H9 (cell line): Measurements from ENCODE around the gene DUOXA1. TPM values are rescaled to one million over a fixed set of nuclear protein-coding genes. Genes with fewer than 3 reads are reported as not detected.

Experiments
- DNase-seq: peaks from one replicate; pipeline ENCODE4 v3.0.0-alpha.2; 2017
- H2AFZ ChIP-seq: one replicate; pipeline ENCODE4 v1.6.1; 2013; ENCODE audit warnings: mild to moderate bottlenecking, low read length, control low read depth, moderate library complexity
- H2AK5ac ChIP-seq: 2 replicates; pipeline ENCODE4 v1.6.1; 2013; ENCODE audit warnings: low read length, control low read depth, mixed read lengths; ENCODE audit not compliant: insufficient read length
- H2BK120ac ChIP-seq: one replicate; pipeline ENCODE4 v1.6.1; 2013; ENCODE audit warnings: low read depth, mild to moderate bottlenecking, low read length, control low read depth, inconsistent platforms; ENCODE audit not compliant: poor library complexity, severe bottlenecking
- H2BK12ac ChIP-seq: 2 replicates; pipeline ENCODE4 v1.6.1; 2013; ENCODE audit warnings: low read length, control low read depth, mixed read lengths, low read depth; ENCODE audit not compliant: insufficient read length
- H2BK15ac ChIP-seq: 2 replicates; pipeline ENCODE4 v1.6.1; 2013; ENCODE audit warnings: low read depth, low read length, control low read depth
- H2BK20ac ChIP-seq: one replicate; pipeline ENCODE4 v1.6.1; 2013; ENCODE audit warnings: low read depth, mild to moderate bottlenecking, low read length, control low read depth, inconsistent platforms; ENCODE audit not compliant: poor library complexity, severe bottlenecking
- H2BK5ac ChIP-seq: 2 replicates; pipeline ENCODE4 v1.6.1; 2013; ENCODE audit warnings: low read length, control low read depth, mixed read lengths; ENCODE audit not compliant: insufficient read length
- H3K14ac ChIP-seq: 2 replicates; pipeline ENCODE4 v1.6.1; 2013; ENCODE audit warnings: low read length, control low read depth; ENCODE audit not compliant: insufficient read depth
- H3K18ac ChIP-seq: 2 replicates; pipeline ENCODE4 v1.6.1; 2013; ENCODE audit warnings: low read depth, mild to moderate bottlenecking, mixed read lengths, low read length, control low read depth; ENCODE audit not compliant: insufficient read length
- H3K23ac ChIP-seq: 2 replicates; pipeline ENCODE4 v1.6.1; 2013; ENCODE audit warnings: low read length, control low read depth, mixed read lengths, low read depth; ENCODE audit not compliant: insufficient read length
- H3K23me2 ChIP-seq: 2 replicates; pipeline ENCODE4 v1.6.1; 2013; ENCODE audit warnings: low read depth, mild to moderate bottlenecking, mixed read lengths, low read length, control low read depth; ENCODE audit not compliant: insufficient read length, poor library complexity, severe bottlenecking
- H3K27ac ChIP-seq: 2 replicates; pipeline ENCODE4 v1.5.1; 2013; ENCODE audit warnings: low read length, control low read depth, mixed read lengths, low read depth; ENCODE audit not compliant: insufficient read length
- H3K27me3 ChIP-seq: 2 replicates; pipeline ENCODE4 v1.6.1; 2013; ENCODE audit warnings: low read length, control low read depth, inconsistent platforms; ENCODE audit not compliant: insufficient read depth
- H3K4ac ChIP-seq: 2 replicates; pipeline ENCODE4 v1.6.1; 2013; ENCODE audit warnings: low read depth, mild to moderate bottlenecking, control low read depth, inconsistent platforms, low read length, moderate library complexity
- H3K4me1 ChIP-seq: 2 replicates; pipeline ENCODE4 v1.6.1; 2013; ENCODE audit warnings: low read length, control low read depth, inconsistent platforms; ENCODE audit not compliant: insufficient read depth
- H3K4me2 ChIP-seq: 2 replicates; pipeline ENCODE4 v1.6.1; 2013; ENCODE audit warnings: low read length, control low read depth, mixed read lengths; ENCODE audit not compliant: insufficient read length, insufficient read depth
- H3K56ac ChIP-seq: 2 replicates; pipeline ENCODE4 v1.6.1; 2013; ENCODE audit warnings: low read depth, mild to moderate bottlenecking, mixed read lengths, low read length, control low read depth; ENCODE audit not compliant: insufficient read length
- H3K79me1 ChIP-seq: 2 replicates; pipeline ENCODE4 v1.6.1; 2013; ENCODE audit warnings: low read depth, mild to moderate bottlenecking, moderate library complexity, low read length, control low read depth, inconsistent platforms; ENCODE audit not compliant: insufficient read depth, poor library complexity, severe bottlenecking
- H3K79me2 ChIP-seq: 2 replicates; pipeline ENCODE4 v1.6.1; 2013; ENCODE audit warnings: low read length, control low read depth, inconsistent platforms; ENCODE audit not compliant: insufficient read depth
- H3K9ac ChIP-seq: 2 replicates; pipeline ENCODE4 v1.6.1; 2013; ENCODE audit warnings: low read length, control low read depth, mixed read lengths; ENCODE audit not compliant: insufficient read length; ENCODE audit errors: extremely low read depth
- H3K9me3 ChIP-seq: one replicate; pipeline ENCODE4 v1.6.1; 2013; ENCODE audit warnings: low read depth, low read length, inconsistent platforms; ENCODE audit not compliant: control insufficient read depth
- H3T11ph ChIP-seq: one replicate; pipeline ENCODE4 v1.6.1; 2013; ENCODE audit warnings: mild to moderate bottlenecking, low read length, control low read depth, inconsistent platforms
- H4K20me1 ChIP-seq: one replicate; pipeline ENCODE4 v1.6.1; 2013; ENCODE audit not compliant: control insufficient read depth, insufficient read length, insufficient read depth
- H4K5ac ChIP-seq: 2 replicates; pipeline ENCODE4 v1.6.1; 2013; ENCODE audit warnings: low read depth, mild to moderate bottlenecking, mixed read lengths, low read length, control low read depth; ENCODE audit not compliant: insufficient read length
- H4K8ac ChIP-seq: replicated peaks from 2 replicates; pipeline ENCODE4 v1.6.1; 2013; ENCODE audit warnings: low read length, control low read depth, mixed read lengths, low read depth; ENCODE audit not compliant: insufficient read length
- H4K91ac ChIP-seq: 2 replicates; pipeline ENCODE4 v1.6.1; 2013; ENCODE audit warnings: low read depth, mild to moderate bottlenecking, moderate library complexity, mixed read lengths, low read length, control low read depth; ENCODE audit not compliant: insufficient read length
- H3K27ac Mint-ChIP-seq, 3 experiments: 2 replicates in 2 of 3; 3 replicates in 1 of 3; pipeline ENCODE4 v1.8.0; 2020 to 2021; ENCODE audit warnings: mixed read lengths in 3 of 3, mild to moderate bottlenecking in 1 of 3, moderate library complexity in 1 of 3
- H3K27me3 Mint-ChIP-seq: 2 replicates; pipeline ENCODE4 v1.8.0; 2021; ENCODE audit warnings: low read depth, mild to moderate bottlenecking, moderate library complexity, mixed read lengths
- H3K36me3 Mint-ChIP-seq, 3 experiments: 2 replicates in 2 of 3; 3 replicates in 1 of 3; pipeline ENCODE4 v1.8.0; 2020 to 2021; ENCODE audit warnings: low read depth in 3 of 3, mixed read lengths in 3 of 3; ENCODE audit not compliant: insufficient read depth in 1 of 3
- H3K4me1 Mint-ChIP-seq, 2 experiments: 2 replicates each; pipeline ENCODE4 v1.8.0; 2020; ENCODE audit warnings: mixed read lengths in 2 of 2
- H3K4me3 Mint-ChIP-seq, 2 experiments: 2 replicates in 1 of 2; 3 replicates in 1 of 2; pipeline ENCODE4 v1.8.0; 2020 to 2021; ENCODE audit warnings: mild to moderate bottlenecking in 2 of 2, mixed read lengths in 2 of 2, moderate library complexity in 1 of 2
- H3K9me3 Mint-ChIP-seq, 2 experiments: 2 replicates in 1 of 2; 3 replicates in 1 of 2; pipeline ENCODE4 v1.8.0; 2020; ENCODE audit warnings: mild to moderate bottlenecking in 2 of 2, mixed read lengths in 2 of 2, moderate library complexity in 1 of 2
- WGBS: extraction: QIAGEN DNeasy Blood & Tissue Kit; methylation state at CpG from one replicate; pipeline ENCODE4 v1.1.7; 2013; ENCODE audit warnings: missing lambda C conversion rate, low lambda C conversion rate, mixed read lengths; ENCODE audit not compliant: insufficient read length; ENCODE audit errors: extremely low coverage; 5-methylcytosine and 5-hydroxymethylcytosine counted together
- total RNA-seq: library from RNA; stranded (reverse); gene quantifications from 2 replicates; pipeline ENCODE4 v1.2.1, GENCODE V29; 2021
- TF ChIP-seq, protein P1 (sequence below): fragments of 200-600 bp; sonication (generic); conservative IDR thresholded peaks from 3 replicates; pipeline ENCODE4 v1.8.0; 2021; ENCODE audit warnings: antibody characterized with exemption, mild to moderate bottlenecking

DUOXA1 gene
- total RNA-seq, 1 experiment from 2014 or later: 1.2 TPM

DNA sequence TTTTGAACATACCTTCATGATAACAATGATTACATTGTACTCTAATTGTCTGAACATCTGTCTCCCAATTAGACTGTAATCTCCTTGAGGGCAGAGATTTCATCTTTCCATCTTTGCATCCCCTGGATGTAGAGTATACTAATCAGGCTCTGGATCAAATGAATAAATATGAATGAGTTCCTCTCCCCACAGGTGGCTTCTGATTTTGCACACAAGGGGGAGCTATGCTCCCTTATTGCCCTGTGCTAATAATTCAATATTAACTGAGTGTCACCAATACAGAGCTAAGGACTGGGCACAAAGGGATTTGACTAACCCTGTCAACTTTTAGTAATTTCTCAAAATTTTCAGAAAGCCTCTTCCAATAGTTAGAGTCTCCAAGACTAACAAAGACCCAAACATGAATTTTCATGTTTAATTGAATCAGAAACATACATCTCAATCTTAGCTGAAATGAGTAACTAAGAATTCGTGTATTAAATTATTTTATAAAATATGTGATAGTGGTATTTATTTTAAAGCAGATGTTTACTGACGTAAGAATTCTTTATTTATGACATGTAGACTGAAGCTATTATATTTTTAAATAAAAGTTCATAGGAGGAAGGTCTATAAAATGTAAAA, 3.0 kb downstream of the DUOXA1 start:
- Histone ChIP-seq H2BK12ac (no peak overlapping the region), H3K79me2 (no peaks in the 10 kb centered on the region), H4K20me1 (no peaks in the 10 kb centered on the region), H2BK120ac (no peak overlapping the region), H2BK5ac (no peak overlapping the region), H3K9me3 (no peaks in the 10 kb centered on the region), H3K9ac (no peak overlapping the region), H3T11ph (no peak overlapping the region), H3K4me1 (no peaks in the 10 kb centered on the region), H3K27ac (no peak overlapping the region), H3K18ac (no peak overlapping the region), H3K4me2 (no peak overlapping the region), H3K56ac (no peak overlapping the region), H2AK5ac (no peak overlapping the region), H4K8ac (no peak overlapping the region), H4K91ac (no peak overlapping the region), H3K14ac (no peak overlapping the region), H3K4ac (no peak overlapping the region), H2BK15ac (no peak overlapping the region), H3K23ac (no peak overlapping the region), H3K27me3 (peaks cover 51% of the 10 kb centered on the region), H4K5ac (no peak overlapping the region), H3K79me1 (no peaks in the 10 kb centered on the region), H2AFZ (no peak overlapping the region), H2BK20ac (no peak overlapping the region), H3K23me2 (peaks cover 11% of the 10 kb centered on the region)
- Mint-ChIP-seq H3K27ac (no peak overlapping the region), H3K9me3 (no peaks in the 10 kb centered on the region), H3K4me1 (peaks cover 8 to 10% of the 10 kb centered on the region in 2 experiments), H3K4me3 (no peak overlapping the region), H3K36me3 (no peaks in the 10 kb centered on the region), H3K27me3 (peaks cover 93% of the 10 kb centered on the region)
- no peak for DNase-seq
- TF ChIP-seq, protein P1, sequence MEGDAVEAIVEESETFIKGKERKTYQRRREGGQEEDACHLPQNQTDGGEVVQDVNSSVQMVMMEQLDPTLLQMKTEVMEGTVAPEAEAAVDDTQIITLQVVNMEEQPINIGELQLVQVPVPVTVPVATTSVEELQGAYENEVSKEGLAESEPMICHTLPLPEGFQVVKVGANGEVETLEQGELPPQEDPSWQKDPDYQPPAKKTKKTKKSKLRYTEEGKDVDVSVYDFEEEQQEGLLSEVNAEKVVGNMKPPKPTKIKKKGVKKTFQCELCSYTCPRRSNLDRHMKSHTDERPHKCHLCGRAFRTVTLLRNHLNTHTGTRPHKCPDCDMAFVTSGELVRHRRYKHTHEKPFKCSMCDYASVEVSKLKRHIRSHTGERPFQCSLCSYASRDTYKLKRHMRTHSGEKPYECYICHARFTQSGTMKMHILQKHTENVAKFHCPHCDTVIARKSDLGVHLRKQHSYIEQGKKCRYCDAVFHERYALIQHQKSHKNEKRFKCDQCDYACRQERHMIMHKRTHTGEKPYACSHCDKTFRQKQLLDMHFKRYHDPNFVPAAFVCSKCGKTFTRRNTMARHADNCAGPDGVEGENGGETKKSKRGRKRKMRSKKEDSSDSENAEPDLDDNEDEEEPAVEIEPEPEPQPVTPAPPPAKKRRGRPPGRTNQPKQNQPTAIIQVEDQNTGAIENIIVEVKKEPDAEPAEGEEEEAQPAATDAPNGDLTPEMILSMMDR: peak; percentile 75
- WGBS: 100% methylated on average over 1 of the region's 2 CpGs
